NOMO-1 (cell line): ENCODE measurements around the gene PIM1.

ENCODE experiments used
- DNase-seq, 2 experiments: peaks; one replicate each; lab custom pipeline; 2025; ENCODE audit not compliant: unreplicated experiment in 2 of 2; lab: John Stamatoyannopoulos, UW

PIM1 gene

GRCh38 chr6:37137201-37138090 is 32.5 kb upstream of the PIM1 start:
- DNase-seq: no peak

- DNase-seq: no peak
These were observed 31.1 kb upstream of the PIM1 start for GRCh38 chr6:37138856-37139229.

GRCh38 chr6:37139230-37139962 is 30.6 kb upstream of the PIM1 start:
- DNase-seq: no peak

GRCh38 chr6:37140145-37140544 is 29.8 kb upstream of the PIM1 start:
- DNase-seq: no peak

- no peak for DNase-seq
These were observed 28.5 kb upstream of the PIM1 start for GRCh38 chr6:37141281-37142049.

GRCh38 chr6:37142050-37142614 is 27.8 kb upstream of the PIM1 start:
- DNase-seq: no peak

- DNase-seq: no peak
These were observed 26.4 kb upstream of the PIM1 start for GRCh38 chr6:37143585-37143984.

GRCh38 chr6:37145443-37145842 is 24.5 kb upstream of the PIM1 start:
- DNase-seq: no peak

- DNase-seq: no peak
These were observed 23.2 kb upstream of the PIM1 start for GRCh38 chr6:37146735-37147157.

- DNase-seq: no peak
These were observed 20.2 kb upstream of the PIM1 start for GRCh38 chr6:37149745-37150144.

- no peak for DNase-seq
These were observed 19.6 kb upstream of the PIM1 start for GRCh38 chr6:37150314-37150713.

GRCh38 chr6:37155394-37156312 is 14.3 kb upstream of the PIM1 start:
- DNase-seq: no peak

- DNase-seq: no peak
These were observed 11.4 kb upstream of the PIM1 start for GRCh38 chr6:37158508-37158907.

GRCh38 chr6:37160922-37161778 is 8.8 kb upstream of the PIM1 start:
- peak; percentile 69 to 97 for DNase-seq

GRCh38 chr6:37162740-37163139 is 7.2 kb upstream of the PIM1 start:
- DNase-seq: no peak

- DNase-seq: no peak
These were observed 1.7 kb upstream of the PIM1 start for GRCh38 chr6:37168163-37168758.

- DNase-seq: no peak
These were observed 999 bp upstream of the PIM1 start for GRCh38 chr6:37168811-37169495.
